Lung (tissue), 12 donors: ENCODE data around the gene ANKRD6. TPM values are rescaled to one million over a fixed set of nuclear protein-coding genes. Genes with fewer than 3 reads are reported as not detected.
A peak's percentile ranks its signal among the peaks of the same experiment; 100 is the strongest.

Experiments used
- ATAC-seq: fragments of 200-7000 bp; cut with Tn5 transposase; one replicate; pipeline ENCODE4 v1.9.1; 2020; ENCODE audit warnings: moderate number of reproducible peaks; ENCODE audit not compliant: insufficient read depth, low FRiP score
- DNase-seq, 3 donors: peaks; one replicate each; pipeline ENCODE4 v3.0.0-alpha.2; 2013 to 2017
- H3K27ac ChIP-seq, 2 donors: one replicate each; pipeline ENCODE4 v1.5.1; 2013; ENCODE audit warnings: mild to moderate bottlenecking in 2 of 2, moderate library complexity in 2 of 2, control low read depth in 1 of 2, inconsistent platforms in 1 of 2, low read depth in 1 of 2, low read length in 1 of 2
- H3K27me3 ChIP-seq, 3 donors: one replicate each; pipeline ENCODE4 v1.5.1; 2013; ENCODE audit warnings: low read length in 2 of 3; ENCODE audit not compliant: control insufficient read depth in 3 of 3, insufficient read depth in 3 of 3
- H3K36me3 ChIP-seq, 4 donors: one replicate each; pipeline ENCODE4 v1.5.1; 2013; ENCODE audit warnings: low read length in 4 of 4, mild to moderate bottlenecking in 1 of 4, moderate library complexity in 1 of 4; ENCODE audit not compliant: control insufficient read depth in 4 of 4, insufficient read depth in 4 of 4
- H3K4me1 ChIP-seq, 5 donors: one replicate each; pipeline ENCODE4 v1.5.1; 2013; ENCODE audit warnings: low read length in 5 of 5, mild to moderate bottlenecking in 2 of 5, moderate library complexity in 1 of 5; ENCODE audit not compliant: control insufficient read depth in 5 of 5, insufficient read depth in 5 of 5
- H3K4me3 ChIP-seq: one replicate; pipeline ENCODE4 v1.5.1; 2013; ENCODE audit warnings: mild to moderate bottlenecking, control low read depth, moderate library complexity
- H3K9ac ChIP-seq, 2 donors: one replicate each; pipeline ENCODE4 v1.5.1; 2013; ENCODE audit warnings: low read length in 2 of 2, control low read depth in 1 of 2; ENCODE audit not compliant: insufficient read depth in 1 of 2
- H3K9me3 ChIP-seq, 4 donors: one replicate each; pipeline ENCODE4 v1.5.1; 2013; ENCODE audit warnings: low read length in 3 of 4, mild to moderate bottlenecking in 1 of 4, moderate library complexity in 1 of 4; ENCODE audit not compliant: control insufficient read depth in 4 of 4, insufficient read depth in 3 of 4
- CTCF ChIP-seq: IDR thresholded peaks from 2 replicates; pipeline ENCODE4 v1.5.1; 2012; ENCODE audit warnings: mild to moderate bottlenecking; ENCODE audit errors: control extremely low read depth, extremely low read depth
- WGBS, 2 donors: extraction: QIAGEN DNeasy Blood & Tissue Kit; methylation state at CpG; one replicate each; pipeline ENCODE4 v1.1.7; 2013; 5-methylcytosine and 5-hydroxymethylcytosine counted together
- polyA plus RNA-seq, 2 donors: library from polyadenylated mRNA; stranded (reverse); fragments of 200-250 nt; gene quantifications; one replicate each; pipeline ENCODE4 v1.2.1, GENCODE V29; 2013
- total RNA-seq, 2 donors: library from RNA; depleted of rRNA in 1 of 2; stranded (reverse); fragments of >200 nt in 1 of 2; gene quantifications; one replicate each; pipeline ENCODE4 v1.2.1, GENCODE V29; 2014 to 2021
- donor health status: control.
- donor health status: control.
- donor health status: Bipolar disorder and iron deficiency.
- donor health status: healthy.
- donor health status: DM: yes; HTN: yes; CAD: no.

ANKRD6 gene
- total and polyA plus RNA-seq, 4 donors: 4.4 to 29.4 (median 16.0) TPM

GRCh38 chr6:89506716-89507617 is 74.0 kb downstream of the ANKRD6 start:
- DNase-seq: peak in 2 of 3 donors; percentile 6 to 24
- no peaks in the 10 kb centered on the region for H3K27me3 ChIP-seq
- no peak for TF ChIP-seq CTCF
- ATAC-seq: no peak
- H3K9ac ChIP-seq: no peak overlapping the region
- H3K27ac ChIP-seq: peak overlapping the region in 1 of 2 donors; percentile 50
- WGBS, 2 donors: 64 to 74% methylated on average over 3 of the region's 3 CpGs
- peaks cover 0 to 9% (median 2%) of the 10 kb centered on the region in 5 donors for H3K4me1 ChIP-seq
- no peak overlapping the region for H3K4me3 ChIP-seq
- H3K9me3 ChIP-seq: peaks cover 0 to 1% (median 0%) of the 10 kb centered on the region in 4 donors
- no peaks in the 10 kb centered on the region for H3K36me3 ChIP-seq

- TF ChIP-seq CTCF: no peak
- Histone ChIP-seq H3K27me3 (no peaks in the 10 kb centered on the region), H3K36me3 (no peaks in the 10 kb centered on the region), H3K9ac (no peak overlapping the region), H3K4me3 (no peak overlapping the region), H3K4me1 (peaks cover 0 to 10% (median 2%) of the 10 kb centered on the region in 5 donors), H3K27ac (peak overlapping the region in 1 of 2 donors; percentile 17), H3K9me3 (peaks cover 0 to 1% (median 0%) of the 10 kb centered on the region in 4 donors)
- WGBS, 2 donors: 77 to 86% methylated on average over 8 of the region's 8 CpGs
- ATAC-seq (no peak), DNase-seq (no peak)
These were observed 76.0 kb downstream of the ANKRD6 start for GRCh38 chr6:89508755-89509563.

- no peaks in the 10 kb centered on the region for H3K27me3 ChIP-seq
- peak overlapping the region in 1 of 2 donors; percentile 62 for H3K27ac ChIP-seq
- ATAC-seq (no peak), DNase-seq (peak in 2 of 3 donors; percentile 6 to 31)
- peaks cover 0 to 8% (median 2%) of the 10 kb centered on the region in 5 donors for H3K4me1 ChIP-seq
- no peaks in the 10 kb centered on the region for H3K36me3 ChIP-seq
- TF ChIP-seq CTCF: no peak
- H3K9ac ChIP-seq: no peak overlapping the region
- no peak overlapping the region for H3K4me3 ChIP-seq
- H3K9me3 ChIP-seq: peaks cover 0 to 1% (median 0%) of the 10 kb centered on the region in 4 donors
- WGBS, 2 donors: 16 to 47% methylated on average over 3 of the region's 3 CpGs
These were observed 76.9 kb downstream of the ANKRD6 start for GRCh38 chr6:89509777-89510281.
